ENCODE data around the gene MRPL37. TPM values are rescaled to one million over a fixed set of nuclear protein-coding genes. Genes with fewer than 3 reads are reported as not detected.

The MRPL37 gene
- total and polyA plus RNA-seq, 2 experiments from 2014 or later = 93.7 to 97.9 TPM

DNA sequence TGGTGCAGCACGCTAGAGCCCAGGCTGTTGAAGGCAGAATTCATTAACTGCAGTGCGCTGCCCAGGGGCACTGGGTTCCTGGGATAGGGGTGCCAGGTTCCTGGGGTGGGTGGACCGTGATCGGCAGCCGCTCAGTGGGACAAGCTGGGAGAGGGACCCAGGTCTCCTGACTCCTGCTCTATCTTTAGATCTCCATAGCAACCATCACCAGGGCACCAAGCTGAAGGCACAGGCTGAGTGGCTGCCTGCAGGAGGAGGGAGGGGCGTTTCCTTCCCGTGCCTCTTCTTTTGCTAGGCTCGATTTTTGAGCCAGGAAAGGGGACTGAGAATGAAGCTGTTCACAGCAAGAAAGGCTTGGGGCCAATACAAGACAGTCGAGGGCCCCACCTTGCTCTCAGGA is 26.3 kb upstream of the MRPL37 start:
- H3K4me3 ChIP-seq = no peak overlapping the region
- DNase-seq (ENCODE audit: low read depth in 1 of 2, low spot score in 1 of 2) = peak in 1 of 2 donors; percentile 34
- H3K4me1 ChIP-seq (ENCODE audit: low read depth) = no peaks in the 10 kb centered on the region
- H3K27me3 ChIP-seq = no peaks in the 10 kb centered on the region
- no peak overlapping the region for H3K27ac ChIP-seq
- TF ChIP-seq, protein P1, sequence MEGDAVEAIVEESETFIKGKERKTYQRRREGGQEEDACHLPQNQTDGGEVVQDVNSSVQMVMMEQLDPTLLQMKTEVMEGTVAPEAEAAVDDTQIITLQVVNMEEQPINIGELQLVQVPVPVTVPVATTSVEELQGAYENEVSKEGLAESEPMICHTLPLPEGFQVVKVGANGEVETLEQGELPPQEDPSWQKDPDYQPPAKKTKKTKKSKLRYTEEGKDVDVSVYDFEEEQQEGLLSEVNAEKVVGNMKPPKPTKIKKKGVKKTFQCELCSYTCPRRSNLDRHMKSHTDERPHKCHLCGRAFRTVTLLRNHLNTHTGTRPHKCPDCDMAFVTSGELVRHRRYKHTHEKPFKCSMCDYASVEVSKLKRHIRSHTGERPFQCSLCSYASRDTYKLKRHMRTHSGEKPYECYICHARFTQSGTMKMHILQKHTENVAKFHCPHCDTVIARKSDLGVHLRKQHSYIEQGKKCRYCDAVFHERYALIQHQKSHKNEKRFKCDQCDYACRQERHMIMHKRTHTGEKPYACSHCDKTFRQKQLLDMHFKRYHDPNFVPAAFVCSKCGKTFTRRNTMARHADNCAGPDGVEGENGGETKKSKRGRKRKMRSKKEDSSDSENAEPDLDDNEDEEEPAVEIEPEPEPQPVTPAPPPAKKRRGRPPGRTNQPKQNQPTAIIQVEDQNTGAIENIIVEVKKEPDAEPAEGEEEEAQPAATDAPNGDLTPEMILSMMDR (IDR thresholded peaks at IDR 0.05; ENCODE audit: low read depth, low read length) = no peak
- no peaks in the 10 kb centered on the region for H3K36me3 ChIP-seq
- H3K9me3 ChIP-seq (ENCODE audit: low read depth) = no peaks in the 10 kb centered on the region

DNA sequence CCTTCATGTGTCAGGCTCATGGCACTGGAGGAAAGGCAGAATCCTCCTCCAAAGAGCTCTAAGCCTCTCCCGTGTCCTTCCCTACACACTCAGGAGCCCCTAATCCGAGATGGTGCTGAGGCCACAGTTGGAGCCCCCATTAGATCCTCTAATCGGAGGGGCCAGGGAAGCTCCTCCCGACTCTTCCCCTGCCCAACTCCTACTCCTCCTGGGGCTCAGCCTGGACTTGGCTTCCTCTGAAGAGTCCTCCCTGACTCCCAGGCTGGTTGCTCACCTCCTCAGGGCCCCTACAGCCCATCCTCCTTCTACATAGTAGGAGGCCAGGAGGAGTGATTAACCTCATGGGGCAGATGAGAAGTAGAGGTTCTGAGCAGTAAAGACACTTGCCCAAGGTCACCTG is 25.9 kb upstream of the MRPL37 start:
- H3K4me3 ChIP-seq = no peak overlapping the region
- no peak for DNase-seq (ENCODE audit: low read depth in 1 of 2, low spot score in 1 of 2)
- H3K27me3 ChIP-seq = no peaks in the 10 kb centered on the region
- TF ChIP-seq, protein P1 (IDR thresholded peaks at IDR 0.05; ENCODE audit: low read depth, low read length) = no peak
- H3K36me3 ChIP-seq = no peaks in the 10 kb centered on the region
- no peaks in the 10 kb centered on the region for H3K9me3 ChIP-seq (ENCODE audit: low read depth)
- no peaks in the 10 kb centered on the region for H3K4me1 ChIP-seq (ENCODE audit: low read depth)
- no peak overlapping the region for H3K27ac ChIP-seq

DNA sequence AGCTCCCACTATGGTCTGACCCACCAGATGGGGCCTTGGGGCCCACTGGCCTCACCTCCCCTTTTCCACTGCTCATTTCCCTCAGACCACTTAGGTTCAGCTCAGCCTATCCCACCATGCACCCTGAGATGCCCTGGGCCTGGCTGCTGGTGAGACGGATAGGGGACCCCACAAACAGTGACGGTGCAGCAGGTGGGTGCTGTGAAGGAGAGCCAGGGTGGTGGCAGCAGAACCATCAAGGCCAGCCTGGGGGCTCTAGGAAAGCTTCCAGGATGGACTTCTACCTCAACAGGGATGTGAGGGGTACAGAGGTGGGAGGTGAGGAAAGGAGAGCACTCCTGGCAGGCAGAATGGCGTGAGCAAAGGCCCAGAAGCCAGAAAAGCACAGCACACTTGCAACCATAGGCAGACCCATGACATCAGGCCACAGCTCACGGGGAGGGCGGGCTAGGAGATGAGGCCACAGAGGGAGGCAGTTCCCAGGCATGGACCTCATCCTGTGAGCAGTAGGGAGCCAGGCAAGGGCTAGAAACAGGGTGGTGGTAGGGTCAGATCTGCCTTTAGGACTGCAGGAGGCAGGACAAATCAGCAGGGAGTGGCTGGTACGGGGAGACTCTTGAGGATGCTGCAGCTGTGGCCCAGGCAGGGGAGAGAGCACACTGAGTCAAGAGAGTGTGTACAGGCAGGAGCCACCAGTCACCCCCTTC is 23.2 kb upstream of the MRPL37 start:
- no peaks in the 10 kb centered on the region for H3K4me1 ChIP-seq (ENCODE audit: low read depth)
- no peak overlapping the region for H3K27ac ChIP-seq
- H3K9me3 ChIP-seq (ENCODE audit: low read depth) = no peaks in the 10 kb centered on the region
- DNase-seq (ENCODE audit: low read depth in 1 of 2, low spot score in 1 of 2) = no peak
- no peaks in the 10 kb centered on the region for H3K27me3 ChIP-seq
- TF ChIP-seq, protein P1 (IDR thresholded peaks at IDR 0.05; ENCODE audit: low read depth, low read length) = no peak
- H3K36me3 ChIP-seq = no peaks in the 10 kb centered on the region
- no peak overlapping the region for H3K4me3 ChIP-seq

DNA sequence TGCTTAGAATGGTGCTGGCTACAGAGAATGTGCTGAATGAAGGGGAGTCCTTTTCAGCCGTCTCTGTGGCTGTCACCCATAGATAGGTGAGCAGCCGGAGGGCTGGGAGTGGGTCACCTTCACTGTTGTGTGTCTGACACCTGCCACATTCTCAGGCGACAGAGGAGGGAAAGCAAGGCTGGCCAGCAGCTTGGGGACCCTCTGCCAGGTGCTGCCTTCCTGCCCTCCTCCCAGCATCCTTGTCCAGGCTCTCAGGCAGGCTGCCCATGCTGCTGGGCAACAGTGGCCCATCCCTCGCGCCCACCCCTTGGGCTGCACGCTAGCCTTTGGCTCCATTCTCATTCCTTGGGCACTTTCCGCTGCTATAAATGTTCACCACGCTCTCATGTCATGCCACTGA is 22.2 kb upstream of the MRPL37 start:
- no peaks in the 10 kb centered on the region for H3K27me3 ChIP-seq
- H3K4me3 ChIP-seq = no peak overlapping the region
- H3K9me3 ChIP-seq (ENCODE audit: low read depth) = no peaks in the 10 kb centered on the region
- TF ChIP-seq, protein P1 (IDR thresholded peaks at IDR 0.05; ENCODE audit: low read depth, low read length) = no peak
- no peaks in the 10 kb centered on the region for H3K4me1 ChIP-seq (ENCODE audit: low read depth)
- DNase-seq (ENCODE audit: low read depth in 1 of 2, low spot score in 1 of 2) = no peak
- H3K36me3 ChIP-seq = no peaks in the 10 kb centered on the region
- H3K27ac ChIP-seq = no peak overlapping the region

DNA sequence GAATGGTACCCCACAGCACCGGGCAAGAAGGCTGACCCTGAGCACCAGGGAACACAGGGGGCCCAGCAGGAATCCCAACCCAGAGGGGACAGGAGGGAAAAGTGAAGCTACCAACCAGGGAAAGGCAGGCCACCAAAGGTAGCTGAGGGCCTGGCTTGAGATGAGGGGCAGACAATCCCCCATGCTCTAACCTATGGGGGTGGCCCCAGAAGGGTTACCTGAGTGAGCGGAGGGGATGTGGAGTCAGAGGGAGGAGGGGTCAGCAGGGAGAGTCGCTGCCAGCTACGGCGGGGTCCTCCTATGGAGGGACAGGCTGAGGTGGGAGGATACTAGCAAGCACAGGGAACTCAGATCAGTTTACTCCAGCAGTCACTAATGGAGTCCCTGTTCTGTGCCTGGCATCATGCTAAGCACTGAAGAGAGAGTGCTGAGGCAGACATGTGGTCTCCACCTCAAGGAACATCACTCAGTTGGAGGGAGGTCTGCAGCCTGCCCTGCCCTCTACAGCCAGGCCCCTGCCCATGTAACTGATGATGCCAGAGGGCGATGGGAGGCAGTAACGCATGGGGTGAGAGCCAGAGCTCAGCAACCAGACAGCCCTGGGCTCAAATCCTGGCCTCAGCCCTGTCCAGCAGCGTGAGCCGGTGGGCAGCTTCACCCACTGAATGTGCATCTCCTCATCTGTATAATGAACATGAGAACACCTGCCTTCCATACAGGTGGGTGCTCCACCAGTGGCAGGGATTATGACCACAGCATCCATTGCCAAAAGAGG is 21.5 kb upstream of the MRPL37 start:
- Histone ChIP-seq H3K4me1 (ENCODE audit: low read depth) (no peaks in the 10 kb centered on the region), H3K9me3 (ENCODE audit: low read depth) (no peaks in the 10 kb centered on the region), H3K27ac (no peak overlapping the region), H3K27me3 (no peaks in the 10 kb centered on the region), H3K36me3 (no peaks in the 10 kb centered on the region), H3K4me3 (no peak overlapping the region)
- TF ChIP-seq, protein P1 (IDR thresholded peaks at IDR 0.05; ENCODE audit: low read depth, low read length) = no peak
- no peak for DNase-seq (ENCODE audit: low read depth in 1 of 2, low spot score in 1 of 2)
